HL-60 (cell line): ENCODE measurements around the gene TERF2IP.
A peak's percentile ranks its signal among the peaks of the same experiment; 100 is the strongest.

ENCODE experiments used
- DNase-seq, 2 experiments: peaks; one replicate each; pipeline ENCODE4 v3.0.0-alpha.2; 2010 to 2020; ENCODE audit warnings: low read depth in 1 of 2, low spot score in 1 of 2
- H3K27ac ChIP-seq: fragments of 250-450 bp; sonication (Bioruptor Pico); replicated peaks from 2 replicates; pipeline ENCODE4 v1.5.1; 2020; ENCODE audit warnings: mild to moderate bottlenecking, moderate library complexity
- H3K27me3 ChIP-seq: fragments of 250-450 bp; sonication (Bioruptor Pico); 2 replicates; pipeline ENCODE4 v1.5.1; 2021; ENCODE audit warnings: mild to moderate bottlenecking, moderate library complexity; ENCODE audit not compliant: insufficient read depth, poor library complexity, severe bottlenecking
- H3K4me3 ChIP-seq: replicated peaks from 2 replicates; pipeline ENCODE4 v1.5.1; 2011; ENCODE audit warnings: mild to moderate bottlenecking, control low read depth, low read length; ENCODE audit not compliant: insufficient read depth
- GABPA ChIP-seq: IDR thresholded peaks from 2 replicates; pipeline ENCODE4 v1.6.1; 2012; ENCODE audit warnings: low read depth
- POLR2AphosphoS5 ChIP-seq: IDR thresholded peaks from 2 replicates; pipeline ENCODE4 v1.6.1; 2012; ENCODE audit warnings: low read depth
- SPI1 ChIP-seq: IDR thresholded peaks from 2 replicates; pipeline ENCODE4 v1.6.1; 2012; ENCODE audit warnings: low read depth, mild to moderate bottlenecking, borderline replicate concordance
- TF ChIP-seq, protein P1 (sequence below): IDR thresholded peaks from 2 replicates; pipeline ENCODE4 v1.6.1; 2012; ENCODE audit warnings: low read depth; ENCODE audit not compliant: insufficient replicate concordance
- TF ChIP-seq, protein P2 (sequence below): IDR thresholded peaks from one replicate; pipeline ENCODE4 v1.5.1; 2011; ENCODE audit warnings: low read length, control low read depth, inconsistent platforms; ENCODE audit not compliant: insufficient read depth

The TERF2IP gene

DNA sequence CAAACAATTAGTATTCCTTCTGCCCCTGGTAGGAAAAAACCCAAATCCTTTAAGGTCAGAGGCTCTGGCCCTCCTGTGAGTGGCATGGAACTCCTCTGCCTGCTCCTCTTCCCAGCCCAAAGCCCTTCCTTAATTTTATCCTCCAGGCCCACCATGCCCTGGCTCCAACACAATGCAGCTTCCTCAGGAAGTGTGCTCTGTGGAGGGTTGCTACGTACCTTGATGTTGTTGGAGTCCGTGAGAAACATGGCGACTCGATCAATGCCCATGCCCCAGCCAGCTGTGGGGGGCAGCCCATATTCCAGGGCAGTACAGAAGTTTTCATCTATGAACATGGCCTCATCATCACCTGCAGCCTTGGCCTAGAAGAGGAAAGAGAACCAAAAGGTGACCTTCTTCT is 19.2 kb upstream of the TERF2IP start:
- TF ChIP-seq, protein P1, sequence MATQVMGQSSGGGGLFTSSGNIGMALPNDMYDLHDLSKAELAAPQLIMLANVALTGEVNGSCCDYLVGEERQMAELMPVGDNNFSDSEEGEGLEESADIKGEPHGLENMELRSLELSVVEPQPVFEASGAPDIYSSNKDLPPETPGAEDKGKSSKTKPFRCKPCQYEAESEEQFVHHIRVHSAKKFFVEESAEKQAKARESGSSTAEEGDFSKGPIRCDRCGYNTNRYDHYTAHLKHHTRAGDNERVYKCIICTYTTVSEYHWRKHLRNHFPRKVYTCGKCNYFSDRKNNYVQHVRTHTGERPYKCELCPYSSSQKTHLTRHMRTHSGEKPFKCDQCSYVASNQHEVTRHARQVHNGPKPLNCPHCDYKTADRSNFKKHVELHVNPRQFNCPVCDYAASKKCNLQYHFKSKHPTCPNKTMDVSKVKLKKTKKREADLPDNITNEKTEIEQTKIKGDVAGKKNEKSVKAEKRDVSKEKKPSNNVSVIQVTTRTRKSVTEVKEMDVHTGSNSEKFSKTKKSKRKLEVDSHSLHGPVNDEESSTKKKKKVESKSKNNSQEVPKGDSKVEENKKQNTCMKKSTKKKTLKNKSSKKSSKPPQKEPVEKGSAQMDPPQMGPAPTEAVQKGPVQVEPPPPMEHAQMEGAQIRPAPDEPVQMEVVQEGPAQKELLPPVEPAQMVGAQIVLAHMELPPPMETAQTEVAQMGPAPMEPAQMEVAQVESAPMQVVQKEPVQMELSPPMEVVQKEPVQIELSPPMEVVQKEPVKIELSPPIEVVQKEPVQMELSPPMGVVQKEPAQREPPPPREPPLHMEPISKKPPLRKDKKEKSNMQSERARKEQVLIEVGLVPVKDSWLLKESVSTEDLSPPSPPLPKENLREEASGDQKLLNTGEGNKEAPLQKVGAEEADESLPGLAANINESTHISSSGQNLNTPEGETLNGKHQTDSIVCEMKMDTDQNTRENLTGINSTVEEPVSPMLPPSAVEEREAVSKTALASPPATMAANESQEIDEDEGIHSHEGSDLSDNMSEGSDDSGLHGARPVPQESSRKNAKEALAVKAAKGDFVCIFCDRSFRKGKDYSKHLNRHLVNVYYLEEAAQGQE = no peak
- TF ChIP-seq GABPA (no peak), POLR2AphosphoS5 (no peak), SPI1 (no peak)
- TF ChIP-seq, protein P2, sequence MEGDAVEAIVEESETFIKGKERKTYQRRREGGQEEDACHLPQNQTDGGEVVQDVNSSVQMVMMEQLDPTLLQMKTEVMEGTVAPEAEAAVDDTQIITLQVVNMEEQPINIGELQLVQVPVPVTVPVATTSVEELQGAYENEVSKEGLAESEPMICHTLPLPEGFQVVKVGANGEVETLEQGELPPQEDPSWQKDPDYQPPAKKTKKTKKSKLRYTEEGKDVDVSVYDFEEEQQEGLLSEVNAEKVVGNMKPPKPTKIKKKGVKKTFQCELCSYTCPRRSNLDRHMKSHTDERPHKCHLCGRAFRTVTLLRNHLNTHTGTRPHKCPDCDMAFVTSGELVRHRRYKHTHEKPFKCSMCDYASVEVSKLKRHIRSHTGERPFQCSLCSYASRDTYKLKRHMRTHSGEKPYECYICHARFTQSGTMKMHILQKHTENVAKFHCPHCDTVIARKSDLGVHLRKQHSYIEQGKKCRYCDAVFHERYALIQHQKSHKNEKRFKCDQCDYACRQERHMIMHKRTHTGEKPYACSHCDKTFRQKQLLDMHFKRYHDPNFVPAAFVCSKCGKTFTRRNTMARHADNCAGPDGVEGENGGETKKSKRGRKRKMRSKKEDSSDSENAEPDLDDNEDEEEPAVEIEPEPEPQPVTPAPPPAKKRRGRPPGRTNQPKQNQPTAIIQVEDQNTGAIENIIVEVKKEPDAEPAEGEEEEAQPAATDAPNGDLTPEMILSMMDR = no peak
- H3K27ac ChIP-seq = peak overlapping the region; percentile 39; the same call in 1 of the 2 replicates
- H3K27me3 ChIP-seq = no peaks in the 10 kb centered on the region
- no peak for DNase-seq
- H3K4me3 ChIP-seq = no peak overlapping the region

DNA sequence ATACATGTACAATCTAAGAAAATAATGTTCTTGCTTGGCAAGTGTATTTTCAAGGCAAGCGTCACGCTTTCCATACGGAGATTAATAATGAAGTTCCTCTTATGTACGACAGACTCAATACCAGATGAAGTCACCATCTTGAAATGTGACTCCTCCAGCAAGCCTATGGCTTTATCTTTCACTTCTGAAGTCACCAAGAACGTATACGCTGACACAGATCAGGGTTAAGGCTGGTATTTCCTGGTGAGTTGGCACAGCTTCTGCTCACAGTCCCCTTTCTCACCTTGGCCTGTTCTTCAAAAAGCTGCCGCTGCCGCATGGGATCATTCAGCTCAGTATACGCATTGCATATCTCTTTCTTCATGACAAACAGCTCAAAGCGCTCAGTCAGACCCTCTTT is 18.4 kb upstream of the TERF2IP start:
- Histone ChIP-seq H3K27me3 (no peaks in the 10 kb centered on the region), H3K27ac (no peak overlapping the region; the same call in 1 of the 2 replicates), H3K4me3 (no peak overlapping the region)
- TF ChIP-seq, protein P2 = no peak
- TF ChIP-seq, protein P1 = no peak
- TF ChIP-seq POLR2AphosphoS5 = no peak
- TF ChIP-seq GABPA = no peak
- no peak for TF ChIP-seq SPI1
- DNase-seq = no peak

DNA sequence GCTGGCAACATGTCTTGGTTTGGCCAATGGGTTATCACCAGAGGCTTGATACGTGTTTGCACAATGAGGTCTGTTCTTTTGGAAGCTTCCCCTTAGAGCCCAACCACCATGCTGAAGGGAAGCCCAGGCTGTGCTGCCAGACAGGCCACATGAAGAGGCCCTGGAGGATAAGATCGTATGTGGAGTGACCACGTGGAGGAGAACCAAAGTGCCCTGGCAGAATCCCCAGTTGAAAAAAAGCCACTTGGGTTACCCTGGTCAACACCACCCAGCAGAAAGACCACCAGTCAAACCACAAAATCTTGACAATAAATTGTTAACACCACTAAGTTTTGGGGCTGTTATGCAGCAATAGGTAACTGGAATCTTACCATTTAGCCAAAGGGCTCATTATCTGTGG is 17.5 kb upstream of the TERF2IP start:
- no peak overlapping the region for H3K4me3 ChIP-seq
- no peak for DNase-seq
- TF ChIP-seq POLR2AphosphoS5 (no peak), SPI1 (no peak), GABPA (no peak)
- TF ChIP-seq, protein P1 = no peak
- TF ChIP-seq, protein P2 = no peak
- H3K27ac ChIP-seq = no peak overlapping the region
- no peaks in the 10 kb centered on the region for H3K27me3 ChIP-seq
